GM23338 (cell line): ENCODE measurements around the gene C2orf92. TPM values are rescaled to one million over a fixed set of nuclear protein-coding genes. Genes with fewer than 3 reads are reported as not detected.
"Not testable (repeated sequence)": the region's sequence is repeated elsewhere in the genome, so short reads cannot be mapped to it uniquely, and the experiment has no call there.

Source experiments
- ATAC-seq: fragments of 200-7000 bp; cut with Tn5 transposase; 3 replicates; pipeline ENCODE4 v1.9.1; 2020
- DNase-seq: peaks from one replicate; pipeline ENCODE4 v3.0.0-alpha.2; 2015; ENCODE audit warnings: low spot score
- H2AFZ ChIP-seq: fragments of 200-600 bp; sonication (generic); 2 replicates; pipeline ENCODE4 v1.8.0; 2016; ENCODE audit warnings: antibody characterized with exemption, mild to moderate bottlenecking, moderate library complexity
- H3F3A ChIP-seq: fragments of 200-600 bp; sonication (generic); replicated peaks from 2 replicates; pipeline ENCODE4 v1.8.0; 2017; ENCODE audit warnings: antibody characterized with exemption, mixed run types, low read depth
- H3K27ac ChIP-seq: fragments of 200-600 bp; sonication (generic); 2 replicates; pipeline ENCODE4 v1.6.1; 2016; ENCODE audit warnings: low read depth
- H3K27me3 ChIP-seq: fragments of 200-600 bp; sonication (generic); 2 replicates; pipeline ENCODE4 v1.8.0; 2016; ENCODE audit warnings: mild to moderate bottlenecking, mixed run types, moderate library complexity; ENCODE audit not compliant: insufficient read depth
- H3K36me3 ChIP-seq: fragments of 200-600 bp; sonication (generic); 2 replicates; pipeline ENCODE4 v1.8.0; 2016; ENCODE audit warnings: mild to moderate bottlenecking; ENCODE audit not compliant: insufficient read depth
- H3K4me1 ChIP-seq: fragments of 200-600 bp; sonication (generic); 2 replicates; pipeline ENCODE4 v1.8.0; 2016; ENCODE audit warnings: mild to moderate bottlenecking, moderate library complexity; ENCODE audit not compliant: insufficient read depth
- H3K4me2 ChIP-seq: fragments of 200-600 bp; sonication (generic); 2 replicates; pipeline ENCODE4 v1.7.1; 2017; ENCODE audit warnings: mixed run types
- H3K4me3 ChIP-seq: fragments of 200-600 bp; sonication (generic); 2 replicates; pipeline ENCODE4 v1.6.1; 2016; ENCODE audit warnings: mixed run types
- H3K79me2 ChIP-seq: fragments of 200-600 bp; sonication (generic); replicated peaks from 2 replicates; pipeline ENCODE4 v1.8.0; 2017; ENCODE audit warnings: mild to moderate bottlenecking; ENCODE audit not compliant: insufficient read depth
- H3K9me2 ChIP-seq: fragments of 200-600 bp; sonication (generic); 2 replicates; pipeline ENCODE4 v1.8.0; 2017; ENCODE audit not compliant: insufficient read depth
- H4K20me1 ChIP-seq: fragments of 200-600 bp; sonication (generic); replicated peaks from 2 replicates; pipeline ENCODE4 v1.8.0; 2017; ENCODE audit warnings: mild to moderate bottlenecking; ENCODE audit not compliant: insufficient read depth
- H3K27ac Mint-ChIP-seq: 2 replicates; pipeline ENCODE4 v1.8.0; 2020; ENCODE audit warnings: inconsistent platforms, mild to moderate bottlenecking, moderate library complexity, mixed read lengths
- H3K27me3 Mint-ChIP-seq: 3 replicates; pipeline ENCODE4 v1.8.0; 2022; ENCODE audit warnings: low read depth, mild to moderate bottlenecking, moderate library complexity, mixed read lengths, inconsistent platforms; ENCODE audit not compliant: insufficient read depth, poor library complexity
- H3K36me3 Mint-ChIP-seq: 3 replicates; pipeline ENCODE4 v1.8.0; 2021; ENCODE audit warnings: low read depth, mild to moderate bottlenecking, inconsistent platforms, moderate library complexity, mixed read lengths
- H3K4me1 Mint-ChIP-seq: 3 replicates; pipeline ENCODE4 v1.8.0; 2020; ENCODE audit warnings: mild to moderate bottlenecking, inconsistent platforms, mixed read lengths
- H3K4me3 Mint-ChIP-seq: 3 replicates; pipeline ENCODE4 v1.8.0; 2021; ENCODE audit warnings: moderate library complexity, mild to moderate bottlenecking, inconsistent platforms, mixed read lengths
- H3K9me3 Mint-ChIP-seq: 3 replicates; pipeline ENCODE4 v1.8.0; 2020; ENCODE audit warnings: moderate library complexity, mild to moderate bottlenecking, inconsistent platforms, mixed read lengths
- polyA plus RNA-seq: library from polyadenylated mRNA; unstranded; fragments of >200 nt; fragmentation: Nextera tagmentation; extraction: Ambion mirVana; gene quantifications from 2 replicates; pipeline ENCODE4 v1.2.1, GENCODE V29; 2016
- total RNA-seq: library from RNA; depleted of rRNA; stranded (reverse); fragments of >200 nt; shearing (Covaris generic); gene quantifications from 2 replicates; pipeline ENCODE4 v1.2.3, GENCODE V29; 2014

The C2orf92 gene
- total and polyA plus RNA-seq, 2 experiments from 2014 or later, result 1.7 to 2.6 TPM

- not testable (repeated sequence) for H4K20me1 ChIP-seq, H3F3A ChIP-seq, H3K27me3 ChIP-seq, H3K36me3 Mint-ChIP-seq, H3K4me3 Mint-ChIP-seq, H3K4me3 ChIP-seq, H3K36me3 ChIP-seq, DNase-seq, H3K9me2 ChIP-seq, H3K27ac Mint-ChIP-seq, H3K4me2 ChIP-seq, H3K9me3 Mint-ChIP-seq, ATAC-seq, H3K27ac ChIP-seq, H3K27me3 Mint-ChIP-seq, H2AFZ ChIP-seq, H3K79me2 ChIP-seq, H3K4me1 ChIP-seq
- peaks cover 15% of the 10 kb centered on the region for H3K4me1 Mint-ChIP-seq
Measured at GRCh38 chr2:97620492-97620891, 49.0 kb upstream of the C2orf92 start.

GRCh38 chr2:97622976-97623375 lies 46.5 kb upstream of the C2orf92 start:
- H3K79me2 ChIP-seq, H3K27me3 Mint-ChIP-seq, ATAC-seq, H3K27ac ChIP-seq, H3K27me3 ChIP-seq, H3K4me3 ChIP-seq, H2AFZ ChIP-seq, H3F3A ChIP-seq, DNase-seq, H3K36me3 ChIP-seq, H3K9me3 Mint-ChIP-seq, H3K9me2 ChIP-seq, H3K4me2 ChIP-seq, H3K36me3 Mint-ChIP-seq, H4K20me1 ChIP-seq, H3K4me1 ChIP-seq, H3K4me3 Mint-ChIP-seq, H3K27ac Mint-ChIP-seq: not testable (repeated sequence)
- peaks cover 15% of the 10 kb centered on the region for H3K4me1 Mint-ChIP-seq

- H3K4me3 Mint-ChIP-seq, H3K27ac ChIP-seq, H3K36me3 Mint-ChIP-seq, H3K4me1 ChIP-seq, H3K79me2 ChIP-seq, H3K36me3 ChIP-seq, DNase-seq, H3K27ac Mint-ChIP-seq, ATAC-seq, H3K9me2 ChIP-seq, H2AFZ ChIP-seq, H3K4me1 Mint-ChIP-seq, H3F3A ChIP-seq, H3K9me3 Mint-ChIP-seq, H3K27me3 ChIP-seq, H3K4me2 ChIP-seq, H3K27me3 Mint-ChIP-seq, H4K20me1 ChIP-seq, H3K4me3 ChIP-seq: not testable (repeated sequence)
Measured at GRCh38 chr2:97625354-97626048, 44.0 kb upstream of the C2orf92 start.

GRCh38 chr2:97626049-97626430 lies 43.5 kb upstream of the C2orf92 start:
- ATAC-seq, result not testable (repeated sequence)

More at GRCh38 chr2:97626049-97626430, 43.5 kb upstream of the C2orf92 start:
- H3K27me3 Mint-ChIP-seq, H3K4me1 ChIP-seq, H2AFZ ChIP-seq, H3K4me2 ChIP-seq, H3K36me3 ChIP-seq, H3K4me3 Mint-ChIP-seq, H3K4me3 ChIP-seq, H4K20me1 ChIP-seq, H3F3A ChIP-seq, H3K9me2 ChIP-seq, H3K27me3 ChIP-seq, H3K4me1 Mint-ChIP-seq, H3K9me3 Mint-ChIP-seq, H3K27ac ChIP-seq, H3K79me2 ChIP-seq, H3K36me3 Mint-ChIP-seq, H3K27ac Mint-ChIP-seq, DNase-seq: not testable (repeated sequence)
